Fibroblast of skin of back (primary cell): ENCODE measurements around the gene GPATCH8.
"Not testable (repeated sequence)": the region's sequence is repeated elsewhere in the genome, so short reads cannot be mapped to it uniquely, and the experiment has no call there.

Source experiments
- DNase-seq: peaks from one replicate; pipeline ENCODE4 v3.0.0-alpha.2; 2013

Gene GPATCH8

DNA sequence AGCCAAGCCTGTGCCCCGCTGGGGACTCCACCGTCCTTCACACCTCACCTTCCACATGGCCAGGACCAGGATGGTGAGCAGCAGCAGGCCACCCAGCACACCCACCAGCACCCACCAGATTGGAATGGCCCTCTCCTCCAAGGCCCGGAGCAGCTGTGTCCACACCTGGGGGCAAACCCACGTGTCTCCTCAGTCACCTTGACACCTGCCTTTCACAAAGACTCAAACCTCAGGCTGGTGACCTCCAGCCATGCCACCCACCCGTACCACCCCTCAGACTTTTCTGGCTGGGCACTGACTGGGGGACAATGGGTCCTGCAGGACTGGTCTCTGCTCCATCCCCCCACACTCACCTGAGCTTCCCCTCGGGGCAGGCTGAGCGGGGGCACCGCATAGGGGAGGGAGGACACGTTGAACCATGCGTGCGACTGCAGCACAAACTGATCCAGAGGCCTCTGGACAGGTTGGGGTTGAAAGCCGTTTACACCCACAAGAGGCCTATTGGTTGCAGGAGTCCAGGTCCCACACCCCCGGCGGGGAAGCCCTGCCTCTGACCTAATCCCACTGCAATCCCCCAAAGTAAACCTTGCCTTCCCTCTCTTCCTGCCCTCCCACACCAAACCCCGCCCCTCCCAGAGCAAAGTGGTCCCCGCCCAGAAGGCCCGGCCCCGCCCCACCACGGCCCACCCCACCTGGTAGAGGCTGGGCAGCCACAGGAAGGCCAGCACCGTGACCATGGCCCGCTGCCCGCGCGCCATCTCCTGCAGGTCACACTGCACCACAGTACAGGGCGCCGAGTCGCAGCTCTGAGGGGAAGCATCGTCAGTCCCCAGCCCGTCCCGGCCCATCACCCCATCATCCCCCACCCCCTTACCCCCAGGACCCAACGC, 128.7 kb downstream of the GPATCH8 start:
- DNase-seq: no peak

DNA sequence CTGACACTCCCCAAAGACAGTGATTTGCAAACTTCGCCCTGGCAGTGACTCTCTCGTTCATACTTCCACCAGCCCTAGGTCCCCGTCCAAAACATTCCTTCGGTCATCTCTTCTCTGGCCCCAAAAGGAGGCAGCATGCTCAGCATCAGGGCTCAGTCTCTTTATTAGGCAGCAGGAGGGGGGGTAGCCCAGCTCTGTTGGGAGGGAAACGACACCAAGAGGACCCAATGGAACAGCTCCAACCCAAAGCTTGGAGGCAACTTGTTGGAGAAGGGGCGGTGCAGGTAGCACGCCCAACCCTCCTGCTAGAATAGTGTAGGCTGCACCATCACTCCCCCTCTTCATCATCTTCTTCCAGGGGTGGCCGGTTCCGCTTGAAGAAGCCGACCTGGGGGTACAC, 131.2 kb downstream of the GPATCH8 start:
- DNase-seq: no peak

DNA sequence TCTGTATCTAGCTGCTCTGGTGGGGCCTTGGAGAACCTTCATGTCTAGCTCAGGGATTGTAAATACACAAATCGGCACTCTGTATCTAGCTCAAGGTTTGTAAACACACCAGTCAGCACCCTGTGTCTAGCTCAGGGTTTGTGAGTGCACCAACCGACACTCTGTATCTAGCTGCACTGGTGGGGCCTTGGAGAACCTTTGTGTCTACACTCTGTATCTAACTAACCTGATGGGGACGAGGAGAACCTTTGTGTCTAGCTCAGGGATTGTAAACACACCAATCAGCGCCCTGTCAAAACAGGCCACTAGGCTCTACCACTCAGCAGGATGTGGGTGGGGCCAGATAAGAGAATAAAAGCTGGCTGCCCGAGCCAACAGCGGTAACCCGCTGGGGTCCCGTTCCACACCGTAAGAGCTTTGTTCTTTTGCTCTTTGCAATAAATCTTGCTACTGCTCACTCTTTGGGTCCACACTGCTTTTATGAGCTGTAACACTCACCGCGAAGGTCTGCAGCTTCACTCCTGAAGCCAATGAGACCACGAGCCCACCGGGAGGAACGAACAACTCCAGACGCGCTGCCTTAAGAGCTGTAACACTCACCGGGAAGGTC, 133.7 kb downstream of the GPATCH8 start:
- not testable (repeated sequence) for DNase-seq

DNA sequence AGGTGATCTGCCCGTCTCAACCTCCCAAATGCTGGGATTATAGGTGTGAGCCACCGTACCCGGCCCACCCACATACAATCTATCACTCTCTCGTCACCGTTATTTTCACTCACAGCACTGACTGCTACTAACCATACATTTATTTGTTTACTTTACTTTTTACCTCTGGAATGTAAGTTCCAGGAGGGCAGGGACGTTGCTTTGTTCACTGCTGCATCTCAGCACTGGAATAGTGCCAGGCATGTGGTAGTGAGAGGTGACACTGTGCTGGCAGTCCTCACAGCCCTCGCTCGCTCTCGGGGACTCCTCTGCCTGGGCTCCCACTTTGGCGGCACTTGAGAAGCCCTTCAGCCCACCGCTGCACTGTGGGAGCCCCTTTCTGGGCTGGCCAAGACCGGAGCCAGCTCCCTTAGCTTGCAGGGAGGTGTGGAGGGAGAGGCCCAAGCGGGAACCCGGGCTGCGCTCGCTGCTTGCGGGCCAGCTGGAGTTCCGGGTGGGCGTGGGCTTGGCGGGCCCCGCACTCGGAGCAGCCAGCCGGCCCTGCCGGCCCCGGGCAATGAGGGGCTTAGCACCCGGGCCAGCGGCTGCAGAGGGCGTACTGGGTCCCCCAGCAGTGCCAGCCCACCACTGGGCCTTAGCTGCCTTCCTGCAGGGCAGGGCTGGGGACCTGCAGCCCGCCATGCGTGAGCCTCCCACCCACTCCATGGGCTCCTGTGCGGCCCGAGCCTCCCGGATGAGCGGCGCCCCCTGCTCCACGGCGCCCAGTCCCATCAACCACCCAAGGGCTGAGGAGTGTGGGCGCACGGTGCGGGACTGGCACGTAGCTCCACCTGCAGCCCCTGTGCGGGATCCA, 134.6 kb downstream of the GPATCH8 start:
- DNase-seq: not testable (repeated sequence)

DNA sequence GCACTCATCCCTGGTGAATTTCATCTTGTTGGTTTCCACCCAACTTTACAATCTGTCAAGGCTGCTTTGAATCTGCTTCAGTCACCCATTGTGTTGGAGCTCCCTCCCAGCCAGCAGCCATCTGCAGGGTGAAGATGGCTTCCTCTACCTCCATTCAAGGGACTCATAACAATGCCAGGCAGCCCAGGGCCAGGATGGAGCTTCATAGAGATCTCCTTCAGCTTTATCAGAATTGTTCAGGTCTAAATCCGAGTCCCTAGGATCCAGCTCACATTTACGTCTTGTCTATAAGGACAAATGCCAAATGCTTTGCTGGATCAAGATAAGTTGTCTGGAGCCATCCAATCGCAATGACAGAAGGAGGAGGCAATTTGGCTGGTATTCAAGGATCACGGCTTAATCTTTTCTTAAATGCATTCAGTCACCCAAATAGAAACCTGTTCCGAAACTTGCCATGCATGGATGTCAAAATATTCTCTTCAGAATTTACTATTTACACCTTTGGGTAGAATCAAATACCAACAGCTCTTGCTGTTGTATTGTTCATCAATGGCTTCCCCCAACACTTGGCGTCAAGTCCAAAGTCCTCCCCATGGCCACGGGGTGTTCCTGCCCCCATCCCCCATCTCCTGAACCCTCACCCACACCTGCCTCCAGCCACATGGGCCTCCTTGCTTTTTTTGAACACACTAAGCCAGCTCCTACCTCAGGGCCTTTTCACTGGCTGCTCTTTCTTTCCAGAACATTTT, 135.8 kb downstream of the GPATCH8 start:
- no peak for DNase-seq

DNA sequence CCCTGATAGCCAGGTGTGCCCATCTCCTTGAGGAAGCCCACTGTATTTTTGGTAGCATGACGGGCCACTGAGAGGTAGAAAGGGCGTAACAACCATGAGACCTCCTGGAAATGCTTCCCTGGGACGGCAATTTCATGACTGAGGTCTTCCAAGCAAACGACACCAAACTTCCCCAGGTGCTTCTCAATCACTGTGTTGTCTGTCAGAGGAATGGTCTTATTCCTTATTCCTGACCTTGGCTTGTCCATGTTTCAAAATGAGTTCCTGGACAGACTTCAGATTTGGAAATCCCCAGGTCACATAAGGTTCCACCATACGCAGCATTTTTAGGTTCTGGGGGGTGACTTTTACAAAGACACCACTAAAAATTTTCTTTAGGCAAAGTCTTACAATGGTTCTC, 138.2 kb downstream of the GPATCH8 start:
- not testable (repeated sequence) for DNase-seq

- DNase-seq: peak; percentile 65
These were observed 139.5 kb downstream of the GPATCH8 start, which contains the start of gene FAM171A2 for GRCh38 chr17:44363613-44364159. Gene FAM171A2, minus strand, starts transcription at chr17:44363853. Its CDS starts 139 bp downstream, at chr17:44363714.

- peak; percentile 19 for DNase-seq
These were observed 140.1 kb downstream of the GPATCH8 start for GRCh38 chr17:44362949-44363612.

DNA sequence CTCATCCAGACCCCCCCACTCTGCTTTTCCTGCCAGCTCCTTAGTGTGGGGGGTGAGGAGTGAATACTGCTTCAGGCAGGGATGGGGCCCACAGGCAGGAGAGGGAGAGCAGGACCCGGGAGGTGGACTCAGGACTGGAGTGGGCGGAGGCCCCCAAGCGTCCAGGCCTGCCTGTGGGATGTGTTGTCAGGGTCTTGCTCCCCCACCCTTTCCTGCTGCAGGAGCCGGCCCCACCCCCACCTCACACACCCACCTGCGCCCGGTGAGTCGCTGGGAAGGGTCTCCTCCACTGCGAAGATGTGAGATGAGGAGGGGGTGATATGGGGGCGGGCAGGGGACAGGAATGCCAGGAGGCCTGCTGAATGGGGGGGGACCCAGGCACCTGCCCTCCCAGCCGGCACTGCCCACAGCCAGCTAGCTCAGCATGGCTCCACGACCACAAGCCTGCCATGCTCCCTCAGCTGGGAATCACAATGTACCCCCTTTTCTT, 140.7 kb downstream of the GPATCH8 start:
- DNase-seq: no peak

DNA sequence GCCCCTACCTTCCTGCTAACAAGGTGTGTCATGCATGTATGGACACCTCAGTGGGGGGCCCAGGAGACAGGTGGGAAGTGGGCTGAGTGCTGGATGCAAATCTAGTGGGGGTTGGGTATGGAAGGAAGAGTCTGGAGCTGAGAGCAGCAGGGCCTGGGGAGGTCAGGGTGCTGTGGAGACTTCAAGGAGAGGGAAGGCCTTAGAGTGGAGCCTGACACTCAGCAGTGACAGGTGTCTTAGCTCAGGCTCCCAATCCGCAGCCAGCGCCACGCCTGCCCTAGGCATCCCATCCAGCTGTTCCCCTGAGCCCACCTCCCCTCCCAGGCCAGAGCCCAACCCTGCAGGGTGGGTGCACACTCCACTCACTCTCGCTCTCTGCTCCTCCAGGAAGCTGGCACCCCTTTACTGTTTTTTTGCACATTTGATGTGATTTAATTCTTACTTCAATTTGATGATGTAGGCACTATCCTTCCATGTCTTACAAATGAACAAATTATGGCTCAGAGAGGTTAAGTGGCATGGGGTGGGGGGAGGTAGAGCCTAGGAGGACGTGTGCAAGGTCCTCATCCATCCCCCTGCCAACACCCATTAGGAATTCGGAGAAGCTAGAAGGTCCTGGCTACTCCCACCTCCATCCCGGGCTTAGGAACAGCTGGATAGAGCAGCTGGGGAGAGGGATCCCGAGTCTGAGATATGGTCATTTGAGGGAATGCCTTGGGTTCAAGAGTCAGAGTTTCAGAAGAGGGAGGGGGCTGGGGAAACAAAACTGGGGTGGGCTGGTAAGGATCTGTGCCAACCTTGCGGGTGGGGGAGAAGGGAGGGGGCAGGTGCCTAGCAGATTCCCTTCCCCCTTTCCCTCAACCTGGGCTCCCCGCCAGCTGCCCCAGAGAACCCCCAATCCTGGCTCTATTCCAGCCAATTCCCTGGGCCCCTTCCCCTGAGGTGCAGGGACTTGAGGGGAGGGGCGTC, 141.6 kb downstream of the GPATCH8 start:
- DNase-seq: no peak

DNA sequence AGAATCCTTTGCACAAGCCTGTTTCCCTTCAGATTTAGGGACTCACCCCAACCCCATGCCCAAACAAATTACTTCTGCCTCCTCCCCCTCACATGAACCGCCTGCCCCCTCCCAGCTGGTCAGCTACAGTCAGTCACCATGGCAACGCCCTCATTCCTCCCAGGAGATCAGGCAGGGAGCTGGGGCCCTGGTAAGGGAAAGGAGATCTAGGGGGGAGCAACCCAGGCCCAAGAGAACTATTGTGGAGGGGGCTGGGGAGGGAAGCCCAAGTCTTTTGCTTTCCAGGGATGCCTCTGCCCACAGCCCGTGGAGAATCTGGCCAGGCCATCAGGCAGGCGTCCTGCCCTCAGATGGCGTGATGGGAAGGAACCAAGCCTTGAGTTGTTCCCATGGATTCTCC, 142.4 kb downstream of the GPATCH8 start:
- DNase-seq: peak; percentile 39

DNA sequence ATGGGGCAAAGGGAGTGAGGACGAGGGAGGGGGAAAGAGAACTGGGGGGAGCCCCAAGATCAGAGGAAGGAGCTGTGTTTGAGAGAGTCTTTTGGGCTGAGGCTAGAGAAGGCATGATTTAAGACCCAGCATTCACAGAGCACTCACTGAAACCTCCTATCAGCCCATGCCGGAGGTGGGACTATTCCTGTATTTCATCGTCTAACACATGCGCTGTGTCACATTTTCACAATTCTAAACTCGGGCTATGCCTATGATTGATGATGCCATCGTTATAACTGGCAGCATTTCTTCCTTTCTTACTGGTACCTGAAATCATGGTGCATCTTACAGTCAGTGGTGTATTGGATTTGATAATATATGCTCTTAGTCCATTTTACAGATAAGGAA, 143.1 kb downstream of the GPATCH8 start:
- no peak for DNase-seq

DNA sequence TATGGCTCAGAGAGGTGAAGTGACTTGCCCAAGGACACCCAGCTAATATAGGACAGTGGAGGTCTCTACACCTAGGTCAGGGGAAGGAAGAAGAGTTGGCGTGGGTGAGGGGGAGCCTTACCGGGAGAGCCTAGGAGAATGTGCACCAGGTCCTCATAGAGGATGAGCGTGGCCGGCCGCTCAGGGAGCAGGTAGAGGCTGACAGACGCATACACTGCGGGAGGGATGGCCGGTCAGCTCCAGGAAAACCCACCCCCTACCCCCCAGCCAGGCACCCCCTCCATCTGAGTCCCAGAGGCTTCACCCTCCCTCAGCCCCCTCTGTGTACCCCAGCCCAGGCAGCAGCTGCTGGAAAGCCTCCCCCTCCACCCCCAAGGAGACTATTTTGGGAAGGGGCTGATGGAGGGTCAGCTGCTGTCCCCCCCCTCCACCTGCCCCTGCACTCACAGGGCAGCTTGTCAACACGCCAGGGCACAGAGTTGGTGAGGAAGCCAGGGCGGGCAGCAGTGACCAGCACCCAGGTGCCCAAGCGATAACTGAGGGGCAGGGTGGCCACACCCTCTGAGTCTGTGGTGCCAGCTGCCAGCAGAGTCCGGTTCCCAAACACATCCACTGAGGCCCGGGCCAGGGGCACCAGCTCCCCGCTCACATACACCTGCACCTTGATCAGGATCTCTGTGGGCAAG, 143.6 kb downstream of the GPATCH8 start:
- DNase-seq: no peak

- DNase-seq: no peak
These were observed 144.2 kb downstream of the GPATCH8 start for GRCh38 chr17:44359006-44359405.

- DNase-seq: no peak
These were observed 145.1 kb downstream of the GPATCH8 start for GRCh38 chr17:44358066-44358465.

DNA sequence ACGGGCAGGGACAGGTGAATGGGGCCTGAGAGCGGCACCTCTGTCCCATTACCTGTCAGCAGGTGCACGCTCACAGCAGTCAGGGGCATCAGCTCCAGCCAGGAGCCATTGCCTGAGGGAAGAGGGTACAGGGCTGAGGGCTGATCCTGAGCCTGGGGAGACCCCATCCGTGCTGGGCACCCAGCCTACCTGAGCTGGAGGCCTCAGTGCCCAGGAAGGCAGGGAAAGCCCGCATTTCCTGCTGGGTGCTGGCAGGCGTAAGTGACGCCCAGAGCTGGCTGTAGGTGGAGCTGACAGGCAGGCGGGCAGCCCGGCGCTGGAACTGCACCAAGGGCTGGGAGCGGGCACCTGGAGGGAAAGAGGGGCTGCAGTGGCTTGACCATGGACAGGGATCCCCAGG, 147.0 kb downstream of the GPATCH8 start:
- no peak for DNase-seq

- no peak for DNase-seq
These were observed 147.5 kb downstream of the GPATCH8 start for GRCh38 chr17:44355642-44356099.

GRCh38 chr17:44354582-44355561, 148.3 kb downstream of the GPATCH8 start:
- no peak for DNase-seq
